ENCODE data around the gene SSBP4. TPM values are rescaled to one million over a fixed set of nuclear protein-coding genes. Genes with fewer than 3 reads are reported as not detected.

Gene SSBP4
- total and polyA plus RNA-seq, 2 of the 8 experiments (the other 6 are each of a cell fraction or from before 2014, with no cell fraction given) = 26.4 to 33.7 TPM

- no peak for TF ChIP-seq FOSL1 (IDR thresholded peaks at IDR 0.05; ENCODE audit: insufficient read depth, low read depth, low read length)
- no peak for TF ChIP-seq EZH2 (IDR thresholded peaks at IDR 0.05; ENCODE audit: low read depth, low read length, severe bottlenecking)
- no peak for TF ChIP-seq CHD7 (IDR thresholded peaks at IDR 0.05; ENCODE audit: insufficient replicate concordance, low read length)
- TF ChIP-seq SIRT6 (IDR thresholded peaks at IDR 0.05; ENCODE audit: low read length) = no peak
These were observed 46.8 kb downstream of the SSBP4 start (continued) for GRCh38 chr19:18465964-18466339.

Data from H1 (cell line).